Fibroblast of lung (primary cell): Measurements from ENCODE around the gene DISP3. TPM values are rescaled to one million over a fixed set of nuclear protein-coding genes. Genes with fewer than 3 reads are reported as not detected.

Experiments used
- DNase-seq, 2 donors: peaks; one replicate each; pipeline versions ENCODE4 v3.0.0 to v3.0.0-alpha.2; 2010; ENCODE audit warnings: low read depth in 2 of 2
- H2AFZ ChIP-seq: 2 replicates; pipeline ENCODE4 v1.5.1; 2012; ENCODE audit warnings: low read length, control low read depth, inconsistent platforms
- H3K27ac ChIP-seq: 2 replicates; pipeline ENCODE4 v1.5.1; 2011; ENCODE audit warnings: low read length, control low read depth; ENCODE audit not compliant: insufficient read depth
- H3K27me3 ChIP-seq: 2 replicates; pipeline ENCODE4 v1.5.1; 2011; ENCODE audit warnings: mild to moderate bottlenecking, low read length; ENCODE audit not compliant: control insufficient read depth, insufficient read depth
- H3K36me3 ChIP-seq: 2 replicates; pipeline ENCODE4 v1.5.1; 2011; ENCODE audit warnings: low read length; ENCODE audit not compliant: control insufficient read depth, insufficient read depth
- H3K4me1 ChIP-seq: 2 replicates; pipeline ENCODE4 v1.5.1; 2011; ENCODE audit warnings: low read length; ENCODE audit not compliant: control insufficient read depth, insufficient read depth; ENCODE audit errors: extremely low read depth
- H3K4me2 ChIP-seq: 2 replicates; pipeline ENCODE4 v1.5.1; 2011; ENCODE audit warnings: low read length, control low read depth; ENCODE audit not compliant: insufficient read depth; ENCODE audit errors: extremely low read depth
- H3K4me3 ChIP-seq, 4 experiments: fragments of 200-600 bp in 1 of 4; sonication (generic) in 1 of 4; replicated peaks in 1 of 4; 2 replicates each; pipeline ENCODE4 v1.5.1; 2011 to 2016; ENCODE audit warnings: low read length in 4 of 4, low read depth in 3 of 4, mild to moderate bottlenecking in 3 of 4, control low read depth in 2 of 4, inconsistent platforms in 1 of 4, mixed read lengths in 1 of 4; ENCODE audit not compliant: insufficient read depth in 1 of 4; ENCODE audit errors: control extremely low read depth in 1 of 4
- H3K79me2 ChIP-seq: 2 replicates; pipeline ENCODE4 v1.5.1; 2012; ENCODE audit warnings: mild to moderate bottlenecking, low read length, inconsistent platforms; ENCODE audit not compliant: control insufficient read depth, insufficient read depth
- H3K9ac ChIP-seq: 2 replicates; pipeline ENCODE4 v1.5.1; 2011; ENCODE audit warnings: mild to moderate bottlenecking, low read length, control low read depth; ENCODE audit not compliant: insufficient read depth
- H3K9me3 ChIP-seq: 2 replicates; pipeline ENCODE4 v1.5.1; 2012; ENCODE audit warnings: low read depth, low read length; ENCODE audit not compliant: control insufficient read depth, insufficient read depth
- H4K20me1 ChIP-seq: 2 replicates; pipeline ENCODE4 v1.5.1; 2011; ENCODE audit warnings: low read length; ENCODE audit not compliant: control insufficient read depth, insufficient read depth; ENCODE audit errors: extremely low read depth
- EZH2 ChIP-seq: IDR thresholded peaks from 2 replicates; pipeline ENCODE4 v1.5.1; 2012; ENCODE audit warnings: low read length, control low read depth, mild to moderate bottlenecking; ENCODE audit errors: missing control alignments
- polyA plus RNA-seq, 2 donors: library from polyadenylated mRNA; depleted of rRNA in 1 of 2; stranded (reverse) in 1 of 2; unstranded in 1 of 2; fragments of >200 nt; gene quantifications; 2 replicates each; pipeline ENCODE4 v1.2.1, GENCODE V29; 2011 to 2012; ENCODE audit warnings: missing spikeins in 1 of 2
- total RNA-seq: library from RNA; depleted of rRNA; stranded (reverse); fragments of >200 nt; gene quantifications from 2 replicates; pipeline ENCODE4 v1.2.1, GENCODE V29; 2014
- TF ChIP-seq, protein P1 (sequence below), 2 donors: IDR thresholded peaks in 1 of 2; conservative IDR thresholded peaks in 1 of 2; 1 replicate in 1 of 2; 2 replicates in 1 of 2; pipeline ENCODE4 v1.5.1; 2011 to 2012; ENCODE audit warnings: low read length in 2 of 2, control low read depth in 1 of 2, inconsistent platforms in 1 of 2, low read depth in 1 of 2, mild to moderate bottlenecking in 1 of 2

DISP3 gene
- total and polyA plus RNA-seq, 2 donors (not counting 1 experiment from before 2014, with no cell fraction given): 0.02 TPM; not detected in 1

DNA sequence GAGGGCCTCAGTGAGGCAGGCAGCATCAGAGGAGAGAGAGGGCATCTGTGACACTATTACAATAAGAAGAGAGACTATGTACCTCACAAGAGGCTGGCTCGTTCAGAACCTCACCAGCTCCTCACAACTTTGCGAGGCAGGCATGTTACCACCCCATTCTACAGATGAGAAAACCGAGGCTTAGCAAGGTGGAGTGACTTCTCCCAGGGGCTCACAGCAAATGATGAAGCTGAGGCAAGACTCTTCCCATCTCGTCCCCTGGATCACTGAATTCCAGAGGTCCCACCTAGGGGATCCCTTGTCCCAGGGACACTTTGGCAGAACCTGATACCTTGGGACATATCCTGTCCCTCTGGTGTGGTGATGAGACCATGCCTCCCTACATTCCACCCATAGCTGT is 64.4 kb downstream of the DISP3 start:
- TF ChIP-seq, protein P1, sequence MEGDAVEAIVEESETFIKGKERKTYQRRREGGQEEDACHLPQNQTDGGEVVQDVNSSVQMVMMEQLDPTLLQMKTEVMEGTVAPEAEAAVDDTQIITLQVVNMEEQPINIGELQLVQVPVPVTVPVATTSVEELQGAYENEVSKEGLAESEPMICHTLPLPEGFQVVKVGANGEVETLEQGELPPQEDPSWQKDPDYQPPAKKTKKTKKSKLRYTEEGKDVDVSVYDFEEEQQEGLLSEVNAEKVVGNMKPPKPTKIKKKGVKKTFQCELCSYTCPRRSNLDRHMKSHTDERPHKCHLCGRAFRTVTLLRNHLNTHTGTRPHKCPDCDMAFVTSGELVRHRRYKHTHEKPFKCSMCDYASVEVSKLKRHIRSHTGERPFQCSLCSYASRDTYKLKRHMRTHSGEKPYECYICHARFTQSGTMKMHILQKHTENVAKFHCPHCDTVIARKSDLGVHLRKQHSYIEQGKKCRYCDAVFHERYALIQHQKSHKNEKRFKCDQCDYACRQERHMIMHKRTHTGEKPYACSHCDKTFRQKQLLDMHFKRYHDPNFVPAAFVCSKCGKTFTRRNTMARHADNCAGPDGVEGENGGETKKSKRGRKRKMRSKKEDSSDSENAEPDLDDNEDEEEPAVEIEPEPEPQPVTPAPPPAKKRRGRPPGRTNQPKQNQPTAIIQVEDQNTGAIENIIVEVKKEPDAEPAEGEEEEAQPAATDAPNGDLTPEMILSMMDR (conservative IDR thresholded peaks at IDR 0.05 in 1 of 2, IDR thresholded peaks at IDR 0.05 in 1 of 2; ENCODE audit: low read depth in 1 of 2, low read length in 2 of 2): no peak
- no peak for TF ChIP-seq EZH2
- Histone ChIP-seq H3K4me1 (no peaks in the 10 kb centered on the region), H3K4me2 (no peak overlapping the region), H2AFZ (no peak overlapping the region), H3K9me3 (no peaks in the 10 kb centered on the region), H4K20me1 (no peaks in the 10 kb centered on the region), H3K79me2 (no peaks in the 10 kb centered on the region), H3K4me3 (no peak overlapping the region), H3K27me3 (no peaks in the 10 kb centered on the region), H3K27ac (no peak overlapping the region), H3K36me3 (no peaks in the 10 kb centered on the region), H3K9ac (no peak overlapping the region)
- DNase-seq: no peak

DNA sequence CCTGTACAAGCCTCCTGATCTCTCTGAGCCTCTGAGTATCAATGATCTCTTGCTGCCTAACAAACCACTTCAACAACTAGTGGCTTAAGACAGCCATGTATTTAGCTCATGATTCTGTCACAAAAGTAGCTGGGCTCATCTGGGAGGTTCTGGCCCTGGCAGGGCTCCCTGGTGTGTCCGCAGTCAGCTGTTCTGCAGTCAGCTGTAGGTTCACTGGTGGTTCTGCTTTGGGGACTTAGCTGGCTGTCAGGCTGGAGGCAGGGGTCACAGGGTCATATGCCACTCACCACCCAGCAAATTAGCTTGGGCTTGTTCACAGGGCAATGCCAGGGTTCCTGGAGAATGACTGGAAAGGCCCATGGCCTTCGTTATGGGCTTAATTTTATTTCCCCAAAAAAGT is 64.8 kb downstream of the DISP3 start:
- Histone ChIP-seq H3K9me3 (no peaks in the 10 kb centered on the region), H3K4me2 (no peak overlapping the region), H3K79me2 (no peaks in the 10 kb centered on the region), H4K20me1 (no peaks in the 10 kb centered on the region), H3K27ac (no peak overlapping the region), H3K9ac (no peak overlapping the region), H3K36me3 (no peaks in the 10 kb centered on the region), H2AFZ (no peak overlapping the region), H3K27me3 (no peaks in the 10 kb centered on the region), H3K4me1 (no peaks in the 10 kb centered on the region), H3K4me3 (no peak overlapping the region)
- no peak for DNase-seq
- no peak for TF ChIP-seq EZH2
- TF ChIP-seq, protein P1 (conservative IDR thresholded peaks at IDR 0.05 in 1 of 2, IDR thresholded peaks at IDR 0.05 in 1 of 2; ENCODE audit: low read depth in 1 of 2, low read length in 2 of 2): no peak

DNA sequence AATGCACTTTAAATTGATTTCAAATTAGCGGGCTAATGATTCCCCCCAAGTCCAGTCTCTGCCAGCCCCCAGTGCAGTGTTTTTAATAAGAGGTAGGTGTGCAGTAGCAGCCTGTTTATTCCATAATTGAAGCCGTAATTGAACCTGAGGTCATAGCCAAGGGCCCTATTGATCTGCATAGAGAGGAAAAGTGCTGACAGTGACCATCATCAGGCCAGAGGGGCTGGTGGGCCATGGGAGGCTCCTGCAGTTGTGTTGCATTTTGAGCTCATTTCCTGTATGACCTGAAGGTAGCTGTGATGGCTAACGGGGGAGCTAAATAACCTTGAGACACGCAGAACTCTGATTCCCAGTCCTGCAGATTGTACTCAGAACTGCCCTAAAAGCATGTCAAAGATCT is 67.5 kb downstream of the DISP3 start:
- Histone ChIP-seq H3K27ac (no peak overlapping the region), H3K4me3 (no peak overlapping the region), H4K20me1 (no peaks in the 10 kb centered on the region), H3K36me3 (no peaks in the 10 kb centered on the region), H3K9me3 (no peaks in the 10 kb centered on the region), H3K27me3 (no peaks in the 10 kb centered on the region), H3K4me2 (no peak overlapping the region), H3K9ac (no peak overlapping the region), H3K4me1 (no peaks in the 10 kb centered on the region), H3K79me2 (no peaks in the 10 kb centered on the region), H2AFZ (no peak overlapping the region)
- no peak for DNase-seq
- no peak for TF ChIP-seq EZH2
- TF ChIP-seq, protein P1 (conservative IDR thresholded peaks at IDR 0.05 in 1 of 2, IDR thresholded peaks at IDR 0.05 in 1 of 2; ENCODE audit: low read depth in 1 of 2, low read length in 2 of 2): no peak
